GM11168 (cell line): ENCODE data around the gene SOX8.

ENCODE experiments used
- in situ Hi-C: fragments of 300-500 bp; cut with MboI; formaldehyde crosslinking; loops from one replicate; pipeline ENCODE4 v1.12.0; 2022; ENCODE audit warnings: low sequenced_read_pairs; ENCODE audit not compliant: unreplicated experiment

Gene SOX8

GRCh38 chr16:971981-972315, 9.6 kb upstream of the SOX8 start:
- in situ Hi-C loops, result no loop called here

GRCh38 chr16:972316-973002, 9.1 kb upstream of the SOX8 start:
- in situ Hi-C loops, result no loop called here

GRCh38 chr16:973366-973765, 8.2 kb upstream of the SOX8 start:
- in situ Hi-C loops, result no loop called here

DNA sequence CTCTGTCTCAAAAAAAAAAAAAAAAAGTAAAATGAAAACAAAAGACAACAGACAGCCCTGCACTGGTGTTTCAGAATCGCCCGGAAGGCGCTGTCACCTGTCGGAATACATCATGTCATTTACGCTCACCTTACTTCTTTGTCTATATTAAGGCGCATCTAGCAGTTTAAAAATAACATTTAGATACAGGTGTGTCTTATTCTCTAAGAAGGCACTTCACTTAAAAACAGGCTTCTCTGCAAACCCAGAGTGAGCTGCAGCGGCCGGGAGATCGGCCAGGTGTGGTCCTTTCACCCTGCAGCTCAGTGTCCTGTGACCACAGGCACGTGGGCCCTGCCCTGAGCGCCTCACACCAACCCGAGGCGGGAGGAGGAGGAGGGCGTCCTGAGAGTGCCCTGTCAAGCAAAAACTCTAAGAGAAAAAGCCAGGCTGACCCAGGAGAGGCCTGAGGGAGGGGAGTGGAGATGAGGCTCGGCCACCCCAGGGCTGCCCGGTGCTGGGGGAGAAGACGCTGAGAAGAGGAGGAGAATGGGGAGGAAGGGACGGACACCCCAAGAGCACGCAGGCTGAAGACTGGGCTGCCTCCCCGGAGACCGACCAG, 7.5 kb upstream of the SOX8 start:
- in situ Hi-C loops, result no loop called here

- in situ Hi-C loops, result no loop called here
Observed at GRCh38 chr16:974611-975261, 6.8 kb upstream of the SOX8 start.

DNA sequence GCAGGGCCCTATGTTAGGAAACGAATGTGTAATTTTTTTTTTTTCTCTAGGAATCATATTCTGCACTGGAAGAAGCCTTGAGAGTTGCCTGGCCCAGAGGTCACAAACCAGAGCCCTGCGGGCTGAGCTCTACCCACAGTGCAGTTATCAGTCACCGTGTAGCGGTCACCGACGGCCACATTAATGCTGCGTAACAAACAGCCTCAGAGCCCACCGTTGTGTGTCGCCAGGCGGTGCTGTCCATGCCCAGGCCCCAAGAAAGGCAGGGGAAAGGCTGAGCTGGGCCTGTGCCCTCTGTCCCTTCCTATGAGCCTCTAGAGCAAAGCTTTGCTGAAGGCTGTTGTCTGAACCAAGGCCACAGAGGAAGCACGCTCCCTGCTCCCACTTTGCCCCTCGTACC, 6.3 kb upstream of the SOX8 start:
- in situ Hi-C loops, result no loop called here

DNA sequence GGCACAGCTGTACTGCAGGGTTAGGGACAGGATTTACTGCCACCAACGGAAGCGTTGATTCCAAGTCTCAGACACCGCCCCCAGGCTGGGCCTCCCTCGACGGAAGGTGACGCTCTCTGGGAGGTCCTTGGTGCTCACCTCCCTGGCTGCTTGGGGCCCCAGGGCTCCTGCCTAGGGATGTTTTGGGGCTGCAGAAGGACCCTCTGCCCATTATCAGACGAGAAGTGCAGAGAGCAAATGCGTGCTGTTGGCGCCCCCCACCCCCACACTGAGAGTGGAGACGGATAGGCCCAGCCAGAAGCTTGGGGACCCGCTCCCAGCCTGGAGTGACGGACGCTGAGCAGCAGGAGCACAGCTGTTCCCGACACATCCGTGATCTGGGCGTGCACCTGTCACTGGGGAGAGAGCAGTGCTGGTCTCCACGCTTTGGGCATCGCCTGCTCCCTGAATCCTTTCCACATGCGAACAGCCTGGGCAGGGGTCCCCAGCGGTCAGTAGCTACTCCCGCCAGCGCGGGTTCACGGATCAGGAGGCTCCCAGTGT, 5.1 kb upstream of the SOX8 start:
- in situ Hi-C loops, result no loop called here

DNA sequence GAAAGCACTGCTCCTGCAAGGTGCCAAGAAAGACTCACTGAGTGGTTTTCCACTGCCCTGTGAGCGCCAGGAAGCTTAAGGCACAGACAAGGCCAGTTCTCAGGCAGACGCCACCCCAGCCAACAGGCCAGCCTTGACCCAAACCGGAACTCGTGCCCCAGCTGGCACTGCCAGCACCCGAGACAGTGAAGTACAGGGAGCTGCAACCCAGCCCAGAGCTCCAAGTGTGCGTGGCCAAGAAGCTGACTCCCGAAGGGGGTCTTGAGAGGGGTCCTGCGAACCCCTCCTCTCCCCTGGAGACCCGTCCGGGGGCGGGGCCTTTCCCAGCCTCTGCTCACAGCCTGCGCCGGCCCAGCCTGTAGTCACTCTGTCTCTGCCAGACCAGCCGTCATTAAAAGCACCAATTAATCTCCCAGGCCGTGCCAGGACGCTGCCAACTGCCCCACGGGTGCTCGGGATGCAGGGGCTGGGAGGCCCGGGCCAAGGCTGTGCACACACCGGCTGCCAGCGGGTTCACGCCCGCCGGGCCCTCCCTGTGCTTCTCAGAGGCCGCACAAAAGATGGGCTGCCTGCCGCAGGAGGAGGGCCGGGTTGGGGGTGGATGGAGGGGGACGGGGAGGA, 4.4 kb upstream of the SOX8 start:
- in situ Hi-C loops, result no loop called here

GRCh38 chr16:977896-978295, 3.7 kb upstream of the SOX8 start:
- in situ Hi-C loops, result no loop called here

GRCh38 chr16:978403-978802, 3.2 kb upstream of the SOX8 start:
- in situ Hi-C loops, result no loop called here

GRCh38 chr16:979147-979546, 2.4 kb upstream of the SOX8 start:
- in situ Hi-C loops, result no loop called here

GRCh38 chr16:979859-980594, 1.5 kb upstream of the SOX8 start:
- in situ Hi-C loops, result no loop called here

DNA sequence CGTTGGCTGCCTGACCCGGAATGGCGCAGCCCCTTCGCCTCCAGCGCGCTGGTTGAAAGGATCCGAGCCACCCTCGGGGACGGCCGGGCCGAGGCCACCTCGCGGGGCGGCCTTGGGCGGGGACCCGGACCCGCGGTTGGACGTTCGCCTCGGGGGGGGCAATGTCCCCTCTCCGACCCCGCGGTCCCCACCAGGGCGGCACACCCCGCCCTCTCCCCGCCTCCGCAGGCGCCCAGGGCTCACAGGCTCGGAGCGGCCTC, 1.0 kb upstream of the SOX8 start:
- in situ Hi-C loops, result no loop called here

DNA sequence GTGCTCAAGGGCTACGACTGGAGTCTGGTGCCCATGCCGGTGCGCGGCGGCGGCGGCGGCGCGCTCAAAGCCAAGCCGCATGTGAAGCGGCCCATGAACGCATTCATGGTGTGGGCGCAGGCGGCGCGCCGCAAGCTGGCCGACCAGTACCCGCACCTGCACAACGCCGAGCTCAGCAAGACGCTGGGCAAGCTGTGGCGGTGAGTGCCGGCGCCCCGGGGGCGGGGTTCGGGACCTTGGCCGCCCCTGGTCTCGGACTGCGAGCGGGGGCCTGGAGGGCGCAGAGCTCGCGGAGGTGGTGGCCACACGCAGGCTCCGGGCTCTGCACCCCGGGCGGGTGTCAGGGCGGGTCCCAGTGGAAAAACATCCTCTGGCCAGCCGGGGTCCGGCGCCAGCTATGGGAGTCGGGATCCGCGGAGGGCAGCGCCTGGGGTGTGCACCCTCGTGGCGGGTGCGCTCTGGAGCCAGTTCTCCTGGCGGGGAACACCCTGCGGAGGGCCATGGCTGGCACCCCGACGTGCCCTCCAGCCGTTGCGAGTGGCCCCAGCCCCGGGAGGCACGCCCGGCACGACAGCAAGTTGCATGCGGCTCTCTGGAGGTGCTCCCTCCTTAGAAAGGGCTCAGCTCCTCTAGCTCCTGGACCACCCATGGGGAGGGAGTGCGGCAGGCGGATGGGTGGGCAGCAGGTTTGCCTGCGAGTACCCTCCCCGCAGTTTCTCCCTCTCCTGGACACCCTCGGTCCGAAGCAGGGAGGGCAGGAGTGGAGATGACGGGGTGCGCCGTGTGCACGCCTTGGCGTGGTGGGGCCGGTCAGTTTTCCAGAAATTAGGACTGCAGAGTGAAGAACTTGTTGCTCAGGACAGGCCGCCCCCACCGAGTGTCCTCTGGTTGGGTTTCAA, 824 bp downstream of the SOX8 start:
- in situ Hi-C loops, result no loop called here

DNA sequence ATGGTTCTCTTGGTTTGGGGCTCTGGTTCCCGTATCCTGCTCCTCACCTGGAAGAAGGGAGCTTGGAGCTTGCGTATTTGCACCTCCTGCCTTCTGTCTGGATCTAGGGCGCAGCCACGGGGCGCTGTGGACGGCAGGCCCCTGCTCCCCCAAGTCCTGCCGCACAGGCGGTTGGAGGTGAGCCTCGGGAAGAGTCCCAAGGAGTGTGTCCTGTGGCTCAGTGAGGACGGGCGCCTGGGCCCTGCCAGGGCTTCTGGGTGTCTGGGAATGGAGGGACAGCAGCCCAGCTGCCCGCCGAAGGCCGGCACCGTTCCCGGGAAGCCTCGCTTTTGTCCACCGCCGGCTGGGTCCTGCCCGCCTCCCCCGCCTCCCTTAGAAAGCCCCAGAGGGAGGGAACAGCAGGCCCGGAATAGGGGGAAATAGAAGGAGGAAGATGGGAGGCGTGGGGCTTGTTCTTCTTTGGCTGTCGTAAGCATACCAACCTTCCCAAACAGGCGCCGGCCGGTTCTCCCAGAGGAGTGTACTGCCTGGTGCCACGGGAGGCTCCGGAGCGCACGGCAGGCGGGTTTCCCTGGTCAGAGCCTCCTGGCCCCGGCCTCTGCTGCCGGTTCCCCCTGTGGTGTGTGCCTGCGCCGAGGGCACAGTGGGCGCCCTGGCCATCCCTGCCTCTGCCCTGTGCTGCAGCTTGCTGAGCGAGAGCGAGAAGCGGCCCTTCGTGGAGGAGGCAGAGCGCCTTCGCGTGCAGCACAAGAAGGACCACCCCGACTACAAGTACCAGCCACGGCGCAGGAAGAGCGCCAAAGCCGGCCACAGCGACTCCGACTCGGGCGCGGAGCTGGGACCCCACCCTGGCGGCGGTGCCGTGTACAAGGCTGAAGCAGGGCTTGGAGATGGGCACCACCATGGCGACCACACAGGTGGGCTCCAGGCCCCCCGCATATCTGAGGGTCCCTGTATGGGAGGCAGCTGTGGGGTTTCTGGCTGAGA, 1.8 kb downstream of the SOX8 start:
- in situ Hi-C loops, result no loop called here

DNA sequence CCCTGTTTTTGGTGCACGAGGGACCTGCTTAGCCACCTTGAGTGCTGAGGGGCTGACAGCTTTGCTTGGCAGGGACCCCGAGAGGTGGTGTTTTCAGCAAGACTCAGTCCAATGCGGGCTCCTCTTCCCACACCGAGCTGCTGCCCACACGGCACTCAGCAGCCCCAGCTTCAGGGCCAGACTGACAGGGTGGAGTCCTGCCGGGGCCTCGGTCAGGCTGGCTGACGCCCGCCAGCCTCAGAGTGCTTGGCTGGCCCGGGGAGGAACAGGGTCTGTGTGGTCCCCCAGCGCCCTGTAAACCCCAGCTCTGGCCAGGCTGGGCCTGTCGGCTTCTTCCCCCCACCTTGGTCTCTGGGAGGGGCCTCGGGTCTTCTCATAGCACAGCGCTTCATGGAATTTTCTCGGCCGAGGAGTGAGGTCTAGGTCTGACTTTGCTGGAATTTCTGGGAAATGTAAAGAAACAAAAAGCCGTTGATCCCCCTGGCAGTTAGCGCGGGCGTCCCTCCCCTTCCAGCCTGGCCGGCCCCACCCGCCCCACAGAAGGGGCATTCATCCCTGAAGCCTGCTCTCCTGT, 2.6 kb downstream of the SOX8 start:
- in situ Hi-C loops, result no loop called here

- in situ Hi-C loops, result no loop called here
Observed at GRCh38 chr16:984736-985636, 3.4 kb downstream of the SOX8 start.
